HEK293 (cell line): ENCODE results near the gene C1orf185.

Experiments used
- MZF1 ChIP-seq: fragments of 450-650 bp; formaldehyde crosslinking; IDR thresholded peaks from 2 replicates; pipeline ENCODE4 v1.5.1; 2017; ENCODE audit warnings: missing biosample characterization, missing genetic modification characterization, borderline replicate concordance
- TCF7L2 ChIP-seq: IDR thresholded peaks from 2 replicates; pipeline ENCODE4 v1.6.1; 2011; ENCODE audit warnings: low read depth, mild to moderate bottlenecking, inconsistent platforms, low read length, moderate library complexity, borderline replicate concordance
- ZNF140 ChIP-seq: fragments of 450-650 bp; formaldehyde crosslinking; IDR thresholded peaks from 2 replicates; pipeline ENCODE4 v1.5.1; 2016; ENCODE audit warnings: missing biosample characterization, missing genetic modification characterization
- ZNF146 ChIP-seq: fragments of 450-650 bp; formaldehyde crosslinking; IDR thresholded peaks from 2 replicates; pipeline ENCODE4 v1.5.1; 2016; ENCODE audit warnings: missing biosample characterization, missing genetic modification characterization
- ZNF530 ChIP-seq: fragments of 450-650 bp; formaldehyde crosslinking; IDR thresholded peaks from 2 replicates; pipeline ENCODE4 v1.5.1; 2016; ENCODE audit warnings: low read depth, missing biosample characterization, missing genetic modification characterization
- TF ChIP-seq, protein P1 (sequence below): fragments of 450-650 bp; formaldehyde crosslinking; IDR thresholded peaks from 2 replicates; pipeline ENCODE4 v1.5.1; 2016; ENCODE audit warnings: missing biosample characterization, missing genetic modification characterization, low read depth
- TF ChIP-seq, protein P2 (sequence below): fragments of 450-650 bp; formaldehyde crosslinking; IDR thresholded peaks from 2 replicates; pipeline ENCODE4 v1.5.1; 2016; ENCODE audit warnings: missing biosample characterization, missing genetic modification characterization
- TF ChIP-seq, protein P3 (sequence below): fragments of 450-650 bp; formaldehyde crosslinking; IDR thresholded peaks from 2 replicates; pipeline ENCODE4 v1.5.1; 2016; ENCODE audit warnings: missing biosample characterization, missing genetic modification characterization
- TF ChIP-seq, protein P4 (sequence below): fragments of 450-650 bp; formaldehyde crosslinking; IDR thresholded peaks from 2 replicates; pipeline ENCODE4 v1.5.1; 2017; ENCODE audit warnings: missing biosample characterization, missing genetic modification characterization

DNA sequence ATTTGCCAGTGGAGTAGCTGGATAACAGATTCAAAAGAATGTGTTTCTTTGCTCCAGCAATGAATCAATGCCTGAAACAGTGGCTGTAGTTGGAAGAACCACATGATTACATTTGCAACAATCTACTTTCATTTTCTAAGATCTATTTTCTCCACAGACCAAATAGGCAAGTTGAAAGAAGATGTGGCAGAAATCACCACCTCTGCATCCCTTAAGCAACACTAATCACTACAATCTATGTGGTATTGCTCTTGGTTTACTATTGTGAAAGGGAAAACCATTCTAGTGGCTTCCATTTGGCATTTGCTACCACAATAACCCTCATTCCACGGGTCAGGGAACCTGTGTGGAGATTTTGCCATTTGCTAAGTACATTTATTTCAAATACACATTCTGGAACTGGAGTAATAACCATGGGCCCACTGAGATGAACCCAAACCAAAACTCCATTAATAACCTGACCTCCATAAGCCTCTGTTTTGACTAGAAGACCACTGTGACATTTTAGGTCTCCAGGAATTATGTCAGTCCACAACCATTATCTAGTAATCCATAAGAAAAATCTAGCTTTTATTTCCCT lies 66.3 kb downstream of the C1orf185 start:
- TF ChIP-seq ZNF530 (tag by site-specific recombination) (no peak), MZF1 (tag by site-specific recombination) (no peak), TCF7L2 (no peak), ZNF146 (no peak), ZNF140 (tag by site-specific recombination) (no peak)
- TF ChIP-seq, protein P1, sequence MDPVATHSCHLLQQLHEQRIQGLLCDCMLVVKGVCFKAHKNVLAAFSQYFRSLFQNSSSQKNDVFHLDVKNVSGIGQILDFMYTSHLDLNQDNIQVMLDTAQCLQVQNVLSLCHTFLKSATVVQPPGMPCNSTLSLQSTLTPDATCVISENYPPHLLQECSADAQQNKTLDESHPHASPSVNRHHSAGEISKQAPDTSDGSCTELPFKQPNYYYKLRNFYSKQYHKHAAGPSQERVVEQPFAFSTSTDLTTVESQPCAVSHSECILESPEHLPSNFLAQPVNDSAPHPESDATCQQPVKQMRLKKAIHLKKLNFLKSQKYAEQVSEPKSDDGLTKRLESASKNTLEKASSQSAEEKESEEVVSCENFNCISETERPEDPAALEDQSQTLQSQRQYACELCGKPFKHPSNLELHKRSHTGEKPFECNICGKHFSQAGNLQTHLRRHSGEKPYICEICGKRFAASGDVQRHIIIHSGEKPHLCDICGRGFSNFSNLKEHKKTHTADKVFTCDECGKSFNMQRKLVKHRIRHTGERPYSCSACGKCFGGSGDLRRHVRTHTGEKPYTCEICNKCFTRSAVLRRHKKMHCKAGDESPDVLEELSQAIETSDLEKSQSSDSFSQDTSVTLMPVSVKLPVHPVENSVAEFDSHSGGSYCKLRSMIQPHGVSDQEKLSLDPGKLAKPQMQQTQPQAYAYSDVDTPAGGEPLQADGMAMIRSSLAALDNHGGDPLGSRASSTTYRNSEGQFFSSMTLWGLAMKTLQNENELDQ (tag by site-specific recombination): no peak
- TF ChIP-seq, protein P2, sequence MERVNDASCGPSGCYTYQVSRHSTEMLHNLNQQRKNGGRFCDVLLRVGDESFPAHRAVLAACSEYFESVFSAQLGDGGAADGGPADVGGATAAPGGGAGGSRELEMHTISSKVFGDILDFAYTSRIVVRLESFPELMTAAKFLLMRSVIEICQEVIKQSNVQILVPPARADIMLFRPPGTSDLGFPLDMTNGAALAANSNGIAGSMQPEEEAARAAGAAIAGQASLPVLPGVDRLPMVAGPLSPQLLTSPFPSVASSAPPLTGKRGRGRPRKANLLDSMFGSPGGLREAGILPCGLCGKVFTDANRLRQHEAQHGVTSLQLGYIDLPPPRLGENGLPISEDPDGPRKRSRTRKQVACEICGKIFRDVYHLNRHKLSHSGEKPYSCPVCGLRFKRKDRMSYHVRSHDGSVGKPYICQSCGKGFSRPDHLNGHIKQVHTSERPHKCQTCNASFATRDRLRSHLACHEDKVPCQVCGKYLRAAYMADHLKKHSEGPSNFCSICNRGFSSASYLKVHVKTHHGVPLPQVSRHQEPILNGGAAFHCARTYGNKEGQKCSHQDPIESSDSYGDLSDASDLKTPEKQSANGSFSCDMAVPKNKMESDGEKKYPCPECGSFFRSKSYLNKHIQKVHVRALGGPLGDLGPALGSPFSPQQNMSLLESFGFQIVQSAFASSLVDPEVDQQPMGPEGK (tag by site-specific recombination): no peak
- TF ChIP-seq, protein P3, sequence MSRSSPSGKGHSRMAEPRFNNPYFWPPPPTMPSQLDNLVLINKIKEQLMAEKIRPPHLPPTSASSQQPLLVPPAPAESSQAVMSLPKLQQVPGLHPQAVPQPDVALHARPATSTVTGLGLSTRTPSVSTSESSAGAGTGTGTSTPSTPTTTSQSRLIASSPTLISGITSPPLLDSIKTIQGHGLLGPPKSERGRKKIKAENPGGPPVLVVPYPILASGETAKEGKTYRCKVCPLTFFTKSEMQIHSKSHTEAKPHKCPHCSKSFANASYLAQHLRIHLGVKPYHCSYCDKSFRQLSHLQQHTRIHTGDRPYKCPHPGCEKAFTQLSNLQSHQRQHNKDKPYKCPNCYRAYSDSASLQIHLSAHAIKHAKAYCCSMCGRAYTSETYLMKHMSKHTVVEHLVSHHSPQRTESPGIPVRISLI (tag by site-specific recombination): no peak
- TF ChIP-seq, protein P4, sequence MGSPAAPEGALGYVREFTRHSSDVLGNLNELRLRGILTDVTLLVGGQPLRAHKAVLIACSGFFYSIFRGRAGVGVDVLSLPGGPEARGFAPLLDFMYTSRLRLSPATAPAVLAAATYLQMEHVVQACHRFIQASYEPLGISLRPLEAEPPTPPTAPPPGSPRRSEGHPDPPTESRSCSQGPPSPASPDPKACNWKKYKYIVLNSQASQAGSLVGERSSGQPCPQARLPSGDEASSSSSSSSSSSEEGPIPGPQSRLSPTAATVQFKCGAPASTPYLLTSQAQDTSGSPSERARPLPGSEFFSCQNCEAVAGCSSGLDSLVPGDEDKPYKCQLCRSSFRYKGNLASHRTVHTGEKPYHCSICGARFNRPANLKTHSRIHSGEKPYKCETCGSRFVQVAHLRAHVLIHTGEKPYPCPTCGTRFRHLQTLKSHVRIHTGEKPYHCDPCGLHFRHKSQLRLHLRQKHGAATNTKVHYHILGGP (tag by site-specific recombination): no peak
